ENCODE results near the gene CEP350.

The CEP350 gene

DNA sequence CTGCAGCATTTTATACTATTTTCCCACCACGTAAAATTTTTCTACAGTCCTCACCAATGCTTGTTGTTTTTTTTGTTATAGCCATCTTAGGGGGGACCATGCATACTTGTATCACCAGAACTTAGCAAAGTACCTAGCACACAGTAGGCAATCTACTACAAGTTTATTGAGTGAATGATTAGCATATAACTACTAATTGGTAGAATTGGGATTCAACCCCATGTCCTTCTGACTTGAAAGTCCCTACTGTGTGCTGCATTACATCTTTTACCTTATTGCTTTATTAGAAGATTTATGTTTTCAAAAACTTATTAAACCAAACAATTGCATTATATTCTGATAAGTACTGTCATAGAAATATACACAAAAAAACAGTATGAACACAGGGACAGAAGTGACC is 92.1 kb downstream of the CEP350 start:
- no peak overlapping the region for H3K27ac ChIP-seq
- no peak for TF ChIP-seq ZFX (IDR thresholded peaks at IDR 0.05; ENCODE audit: borderline replicate concordance)
- TF ChIP-seq, protein P1, sequence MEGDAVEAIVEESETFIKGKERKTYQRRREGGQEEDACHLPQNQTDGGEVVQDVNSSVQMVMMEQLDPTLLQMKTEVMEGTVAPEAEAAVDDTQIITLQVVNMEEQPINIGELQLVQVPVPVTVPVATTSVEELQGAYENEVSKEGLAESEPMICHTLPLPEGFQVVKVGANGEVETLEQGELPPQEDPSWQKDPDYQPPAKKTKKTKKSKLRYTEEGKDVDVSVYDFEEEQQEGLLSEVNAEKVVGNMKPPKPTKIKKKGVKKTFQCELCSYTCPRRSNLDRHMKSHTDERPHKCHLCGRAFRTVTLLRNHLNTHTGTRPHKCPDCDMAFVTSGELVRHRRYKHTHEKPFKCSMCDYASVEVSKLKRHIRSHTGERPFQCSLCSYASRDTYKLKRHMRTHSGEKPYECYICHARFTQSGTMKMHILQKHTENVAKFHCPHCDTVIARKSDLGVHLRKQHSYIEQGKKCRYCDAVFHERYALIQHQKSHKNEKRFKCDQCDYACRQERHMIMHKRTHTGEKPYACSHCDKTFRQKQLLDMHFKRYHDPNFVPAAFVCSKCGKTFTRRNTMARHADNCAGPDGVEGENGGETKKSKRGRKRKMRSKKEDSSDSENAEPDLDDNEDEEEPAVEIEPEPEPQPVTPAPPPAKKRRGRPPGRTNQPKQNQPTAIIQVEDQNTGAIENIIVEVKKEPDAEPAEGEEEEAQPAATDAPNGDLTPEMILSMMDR (IDR thresholded peaks at IDR 0.05), result no peak

DNA sequence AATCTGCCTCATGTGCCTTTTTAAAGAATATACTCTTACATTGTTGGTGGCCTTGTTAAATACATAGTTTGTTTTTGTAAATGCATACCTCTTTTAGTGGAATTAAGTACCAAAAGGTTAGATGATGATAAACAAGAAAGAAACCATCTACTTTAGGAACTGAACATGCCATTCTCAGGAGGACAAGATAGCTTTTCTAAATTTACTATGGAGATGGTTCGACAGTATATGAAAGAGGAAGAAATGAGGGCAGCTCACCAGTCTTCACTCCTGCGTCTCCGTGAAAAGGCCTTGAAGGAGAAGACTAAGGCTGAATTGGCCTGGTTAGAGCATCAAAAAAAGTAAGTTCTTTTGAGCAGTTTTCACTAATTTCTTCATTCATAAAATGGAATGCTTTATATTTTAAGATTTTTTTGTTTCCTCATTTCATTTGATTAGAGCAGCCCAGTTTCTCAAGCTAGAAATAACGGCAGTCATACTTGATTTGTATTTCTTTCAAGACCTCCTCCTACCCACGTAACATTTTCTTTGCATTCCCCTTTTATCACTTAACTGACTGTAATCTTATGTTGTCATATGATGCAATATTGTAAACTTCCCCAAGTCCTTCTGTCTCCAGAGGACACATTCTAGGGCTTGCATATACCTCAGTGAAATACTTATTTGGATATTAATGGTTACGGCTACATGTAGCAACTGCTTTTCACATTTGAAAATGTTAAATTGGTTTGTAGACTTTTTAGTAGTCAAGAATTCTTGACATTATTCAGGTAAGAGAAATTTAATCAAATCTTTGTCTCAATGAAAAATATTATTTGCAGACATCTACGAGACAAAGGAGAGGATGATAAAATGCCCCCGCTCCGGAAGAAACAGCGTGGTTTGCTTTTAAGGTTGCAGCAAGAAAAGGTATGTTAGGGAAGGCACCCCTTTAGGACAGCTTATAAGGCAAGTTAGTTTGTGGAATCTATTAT is 99.3 kb downstream of the CEP350 start:
- H3K27ac ChIP-seq, result no peak overlapping the region
- TF ChIP-seq, protein P1 (IDR thresholded peaks at IDR 0.05), result no peak
- no peak for TF ChIP-seq ZFX (IDR thresholded peaks at IDR 0.05; ENCODE audit: borderline replicate concordance)

DNA sequence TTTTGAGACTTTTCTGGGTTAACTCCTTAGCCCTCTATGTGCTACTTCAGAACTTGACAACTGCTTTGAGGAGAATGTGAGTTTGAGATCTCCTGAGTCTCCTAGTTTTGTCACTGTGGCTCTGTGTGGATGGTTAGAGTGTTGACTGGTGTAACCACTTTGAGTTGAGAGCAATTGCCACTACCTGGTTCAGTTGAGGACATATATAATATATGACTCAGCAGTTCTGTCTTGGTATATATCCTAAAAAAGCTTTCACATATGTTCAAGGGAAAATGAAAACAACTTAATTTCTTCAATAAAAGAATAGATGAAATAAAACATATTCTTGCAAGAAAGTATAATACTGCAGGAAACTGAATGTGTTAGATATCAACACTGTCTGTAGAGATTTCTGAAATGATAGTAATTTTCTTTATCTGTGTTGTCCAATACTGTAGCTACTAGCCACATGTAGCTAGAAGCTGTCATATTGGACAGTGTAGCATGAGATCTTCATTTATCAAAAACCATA is 103.3 kb downstream of the CEP350 start:
- TF ChIP-seq, protein P1 (IDR thresholded peaks at IDR 0.05), result no peak
- TF ChIP-seq ZFX (IDR thresholded peaks at IDR 0.05; ENCODE audit: borderline replicate concordance), result no peak
- H3K27ac ChIP-seq, result no peak overlapping the region

- TF ChIP-seq, protein P1 (IDR thresholded peaks at IDR 0.05), result no peak
- no peak for TF ChIP-seq ZFX (IDR thresholded peaks at IDR 0.05; ENCODE audit: borderline replicate concordance)
- no peak overlapping the region for H3K27ac ChIP-seq
These were observed 106.4 kb downstream of the CEP350 start for GRCh38 chr1:180061019-180061418.

DNA sequence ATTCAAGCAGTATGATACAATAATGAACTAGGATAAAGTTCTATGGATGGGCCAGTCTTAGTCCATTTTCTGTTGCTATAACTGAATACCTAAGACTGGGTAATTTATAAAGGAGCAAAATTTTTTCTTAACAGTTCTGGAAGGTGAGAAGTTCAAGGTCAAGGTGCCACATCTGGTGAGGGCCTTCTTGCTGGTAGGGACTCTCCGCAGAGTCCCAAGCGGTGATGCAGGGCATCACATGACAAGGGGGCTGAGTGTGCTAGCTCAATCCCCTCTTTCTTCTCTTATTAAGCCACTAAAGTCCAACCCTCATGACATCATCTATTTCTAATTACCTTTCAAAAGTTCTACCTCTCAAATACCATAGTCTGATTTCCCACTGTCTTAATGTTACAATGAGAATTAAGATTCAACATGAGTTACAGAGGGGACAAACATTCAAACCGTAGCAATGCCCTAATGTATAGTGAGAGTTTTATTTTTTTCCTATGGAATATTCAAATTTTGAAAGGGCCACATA is 107.9 kb downstream of the CEP350 start:
- H3K27ac ChIP-seq, result no peak overlapping the region
- TF ChIP-seq ZFX (IDR thresholded peaks at IDR 0.05; ENCODE audit: borderline replicate concordance), result no peak
- TF ChIP-seq, protein P1 (IDR thresholded peaks at IDR 0.05), result no peak

DNA sequence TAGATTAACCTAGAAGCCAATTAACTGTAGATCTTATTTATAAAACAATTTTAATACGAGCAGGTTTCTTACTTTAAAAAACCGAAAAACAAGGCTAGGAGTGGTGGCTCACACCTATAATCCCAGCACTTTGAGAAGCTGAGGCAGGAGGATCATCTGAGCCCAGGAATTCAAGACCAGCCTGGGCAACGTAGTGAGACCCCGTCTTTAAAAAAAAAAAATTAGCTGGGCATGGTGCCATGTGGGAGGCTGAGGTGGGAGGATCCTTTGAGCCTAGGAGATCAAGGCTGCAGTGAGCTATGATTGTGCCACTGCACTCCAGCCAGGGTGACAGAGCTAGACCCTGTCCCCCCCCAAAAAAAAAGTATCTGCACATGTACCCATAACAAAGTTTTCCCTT is 110.8 kb downstream of the CEP350 start:
- TF ChIP-seq ZFX (IDR thresholded peaks at IDR 0.05; ENCODE audit: borderline replicate concordance), result no peak
- TF ChIP-seq, protein P1 (IDR thresholded peaks at IDR 0.05), result no peak
- H3K27ac ChIP-seq, result no peak overlapping the region

DNA sequence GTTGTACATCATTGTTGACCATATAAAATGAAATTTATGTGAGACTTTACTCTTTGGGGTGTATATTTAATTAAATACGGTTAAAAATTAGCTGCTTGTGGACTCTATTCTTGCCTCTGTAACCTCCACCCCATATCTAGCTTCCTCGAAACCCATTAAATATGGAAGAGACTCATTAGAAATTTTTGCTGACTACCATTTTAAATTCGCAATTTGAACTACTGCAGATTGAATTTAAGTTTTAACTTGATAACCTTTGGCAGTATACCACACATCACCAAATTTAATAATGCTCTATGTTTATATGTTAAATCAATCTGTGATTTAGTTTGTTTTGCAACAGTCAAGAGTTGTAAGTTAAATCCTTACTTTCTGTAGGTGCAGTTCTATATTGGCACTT is 111.5 kb downstream of the CEP350 start:
- TF ChIP-seq, protein P1 (IDR thresholded peaks at IDR 0.05), result no peak
- TF ChIP-seq ZFX (IDR thresholded peaks at IDR 0.05; ENCODE audit: borderline replicate concordance), result no peak
- H3K27ac ChIP-seq, result no peak overlapping the region
